ENCODE measurements around the gene YTHDF1.

DNA sequence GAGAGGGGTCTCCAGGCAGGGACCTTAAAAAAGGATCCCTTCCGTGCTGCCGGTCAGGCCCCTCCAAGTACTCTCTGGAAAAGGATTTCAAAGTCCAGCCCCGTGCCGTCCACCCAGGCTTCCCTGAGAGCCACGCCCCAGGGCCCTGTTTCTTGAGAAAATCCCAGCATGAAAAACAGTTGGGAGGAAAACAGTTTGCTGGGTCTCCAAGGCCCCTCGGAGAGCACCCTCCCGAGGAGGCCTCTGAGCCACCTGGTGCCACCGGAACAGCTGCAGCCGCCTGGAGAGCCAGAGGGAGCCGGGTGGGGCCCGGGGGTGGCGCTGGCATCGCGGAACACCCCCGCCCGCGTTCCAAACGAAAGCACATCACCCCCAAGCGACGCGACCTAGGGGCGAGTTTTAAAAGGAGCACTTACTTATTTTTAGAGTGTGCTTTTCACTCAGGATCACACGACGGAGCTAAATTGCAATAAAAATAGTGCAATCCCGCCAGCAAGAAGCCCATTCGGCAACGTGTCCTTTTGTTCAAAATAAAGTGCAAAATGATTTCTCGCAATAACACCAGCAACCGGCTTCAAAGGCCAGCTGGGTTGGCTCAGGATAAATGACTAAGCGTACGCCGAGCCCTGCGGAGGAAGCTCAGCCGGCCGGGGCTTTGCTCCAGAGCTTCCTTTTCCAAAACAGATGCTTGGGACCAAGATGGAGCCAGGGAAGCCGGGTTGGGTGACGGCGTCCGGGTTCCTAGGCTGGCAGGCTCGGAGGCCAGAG lies 64.2 kb downstream of the YTHDF1 start:
- TF ChIP-seq, protein P1, sequence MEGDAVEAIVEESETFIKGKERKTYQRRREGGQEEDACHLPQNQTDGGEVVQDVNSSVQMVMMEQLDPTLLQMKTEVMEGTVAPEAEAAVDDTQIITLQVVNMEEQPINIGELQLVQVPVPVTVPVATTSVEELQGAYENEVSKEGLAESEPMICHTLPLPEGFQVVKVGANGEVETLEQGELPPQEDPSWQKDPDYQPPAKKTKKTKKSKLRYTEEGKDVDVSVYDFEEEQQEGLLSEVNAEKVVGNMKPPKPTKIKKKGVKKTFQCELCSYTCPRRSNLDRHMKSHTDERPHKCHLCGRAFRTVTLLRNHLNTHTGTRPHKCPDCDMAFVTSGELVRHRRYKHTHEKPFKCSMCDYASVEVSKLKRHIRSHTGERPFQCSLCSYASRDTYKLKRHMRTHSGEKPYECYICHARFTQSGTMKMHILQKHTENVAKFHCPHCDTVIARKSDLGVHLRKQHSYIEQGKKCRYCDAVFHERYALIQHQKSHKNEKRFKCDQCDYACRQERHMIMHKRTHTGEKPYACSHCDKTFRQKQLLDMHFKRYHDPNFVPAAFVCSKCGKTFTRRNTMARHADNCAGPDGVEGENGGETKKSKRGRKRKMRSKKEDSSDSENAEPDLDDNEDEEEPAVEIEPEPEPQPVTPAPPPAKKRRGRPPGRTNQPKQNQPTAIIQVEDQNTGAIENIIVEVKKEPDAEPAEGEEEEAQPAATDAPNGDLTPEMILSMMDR (IDR thresholded peaks at IDR 0.05), result no peak
- no peak for TF ChIP-seq POLR2A (IDR thresholded peaks at IDR 0.05)
